Measurements from ENCODE around the gene IFI30. TPM values are rescaled to one million over a fixed set of nuclear protein-coding genes. Genes with fewer than 3 reads are reported as not detected.

Gene IFI30
- polyA plus RNA-seq, 1 donor, result 11.3 TPM

DNA sequence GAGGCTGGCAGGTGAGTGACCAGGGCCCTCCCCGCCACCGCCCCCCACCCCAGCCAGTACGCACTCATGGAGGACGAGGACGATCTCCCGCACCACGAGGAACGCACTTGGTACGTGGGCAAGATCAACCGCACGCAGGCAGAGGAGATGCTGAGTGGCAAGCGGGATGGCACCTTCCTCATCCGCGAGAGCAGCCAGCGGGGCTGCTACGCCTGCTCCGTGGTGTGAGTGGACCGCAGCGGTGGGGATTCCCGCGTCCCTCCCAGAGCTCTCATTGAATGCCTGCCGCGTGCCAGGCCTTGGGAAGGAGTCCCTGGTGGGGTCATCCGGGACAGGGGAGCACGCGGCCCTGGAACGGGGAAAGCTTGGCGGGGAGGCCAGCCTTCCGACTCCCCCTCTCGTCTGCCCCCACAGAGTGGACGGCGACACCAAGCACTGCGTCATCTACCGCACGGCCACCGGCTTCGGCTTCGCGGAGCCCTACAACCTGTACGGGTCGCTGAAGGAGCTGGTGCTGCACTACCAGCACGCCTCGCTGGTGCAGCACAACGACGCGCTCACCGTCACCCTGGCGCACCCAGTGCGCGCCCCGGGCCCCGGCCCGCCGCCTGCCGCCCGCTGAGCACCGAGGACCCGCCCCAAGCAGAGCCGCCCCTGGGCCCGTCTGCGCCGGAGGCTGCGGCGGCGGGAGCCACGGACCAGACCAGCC, 4.8 kb upstream of the IFI30 start:
- no peak for DNase-seq

GRCh38 chr19:18170714-18171255, 2.8 kb upstream of the IFI30 start:
- no peak for DNase-seq

GRCh38 chr19:18171605-18172327, 1.8 kb upstream of the IFI30 start:
- no peak for DNase-seq

GRCh38 chr19:18172331-18173053, 1.1 kb upstream of the IFI30 start:
- DNase-seq, result no peak

- no peak for DNase-seq
Measured at GRCh38 chr19:18173054-18173571, 500 bp upstream of the IFI30 start.

DNA sequence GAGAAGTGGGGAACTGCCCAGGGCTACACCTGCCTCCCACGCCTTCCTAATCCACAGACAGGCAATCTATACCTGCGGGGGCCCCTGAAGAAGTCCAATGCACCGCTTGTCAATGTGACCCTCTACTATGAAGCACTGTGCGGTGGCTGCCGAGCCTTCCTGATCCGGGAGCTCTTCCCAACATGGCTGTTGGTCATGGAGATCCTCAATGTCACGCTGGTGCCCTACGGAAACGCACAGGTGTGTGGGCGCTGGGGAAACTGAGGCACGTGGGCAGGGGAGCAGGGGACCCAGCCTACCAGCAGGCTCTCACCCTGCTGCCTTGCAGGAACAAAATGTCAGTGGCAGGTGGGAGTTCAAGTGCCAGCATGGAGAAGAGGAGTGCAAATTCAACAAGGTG, 1.4 kb downstream of the IFI30 start:
- DNase-seq, result no peak

DNA sequence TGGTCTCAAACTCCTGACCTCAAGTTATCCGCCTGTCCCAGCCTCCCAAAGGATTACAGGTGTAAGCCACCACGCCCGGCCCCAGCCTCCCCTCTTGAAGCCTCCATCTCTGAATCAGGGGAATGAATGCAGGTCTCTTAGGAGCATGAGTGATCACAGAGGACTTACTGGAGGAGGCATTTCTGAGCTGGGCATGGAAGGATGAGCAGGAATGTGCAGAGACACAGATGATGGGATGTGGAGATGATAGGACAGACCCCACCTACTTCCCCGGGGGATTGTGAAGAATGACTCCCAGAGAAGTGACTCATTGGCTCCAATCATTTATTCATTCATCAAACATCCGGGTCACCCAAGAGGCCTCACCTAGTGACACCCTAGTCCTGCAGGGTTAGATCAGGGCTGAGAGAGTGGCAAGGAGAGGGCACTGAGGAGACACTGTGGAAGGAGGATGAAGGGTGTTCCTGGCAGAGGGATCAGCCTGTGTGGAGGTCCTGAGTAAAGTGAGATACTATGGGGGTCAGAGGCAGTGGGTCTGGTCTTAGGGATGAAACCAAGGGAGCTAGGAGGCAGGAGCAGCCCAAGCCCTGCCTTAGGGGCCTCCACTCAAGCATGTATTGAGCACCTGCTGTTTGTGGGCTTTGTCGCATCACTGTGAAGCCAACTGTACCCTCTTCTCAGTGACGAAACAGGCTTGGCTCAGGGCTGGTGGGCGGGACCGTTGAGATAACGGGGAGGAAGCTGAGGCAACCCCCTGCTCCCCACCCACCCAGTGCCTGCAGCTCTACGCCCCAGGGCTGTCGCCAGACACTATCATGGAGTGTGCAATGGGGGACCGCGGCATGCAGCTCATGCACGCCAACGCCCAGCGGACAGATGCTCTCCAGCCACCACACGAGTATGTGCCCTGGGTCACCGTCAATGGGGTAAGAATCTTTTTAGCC, 3.0 kb downstream of the IFI30 start:
- no peak for DNase-seq

GRCh38 chr19:18179957-18180356, 6.3 kb downstream of the IFI30 start:
- DNase-seq, result no peak

DNA sequence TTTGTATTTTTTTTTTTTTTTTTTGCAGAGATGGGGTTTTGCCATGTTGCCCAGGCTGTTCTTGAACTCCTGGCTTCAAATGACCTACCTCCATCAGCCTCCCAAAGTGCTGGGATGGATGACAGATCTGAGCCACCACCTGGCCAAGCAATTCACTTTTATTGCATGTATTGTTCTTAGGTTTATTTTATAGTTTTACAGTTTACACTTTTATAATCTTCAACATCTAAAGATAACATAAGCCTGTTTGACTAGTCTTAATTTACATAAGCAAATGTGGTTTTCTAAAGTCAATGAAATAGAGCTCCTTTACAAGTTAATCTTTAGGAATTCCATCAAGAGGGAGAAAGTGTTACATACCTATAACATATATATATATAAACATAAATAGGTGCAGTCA, 9.9 kb downstream of the IFI30 start:
- no peak for DNase-seq

DNA sequence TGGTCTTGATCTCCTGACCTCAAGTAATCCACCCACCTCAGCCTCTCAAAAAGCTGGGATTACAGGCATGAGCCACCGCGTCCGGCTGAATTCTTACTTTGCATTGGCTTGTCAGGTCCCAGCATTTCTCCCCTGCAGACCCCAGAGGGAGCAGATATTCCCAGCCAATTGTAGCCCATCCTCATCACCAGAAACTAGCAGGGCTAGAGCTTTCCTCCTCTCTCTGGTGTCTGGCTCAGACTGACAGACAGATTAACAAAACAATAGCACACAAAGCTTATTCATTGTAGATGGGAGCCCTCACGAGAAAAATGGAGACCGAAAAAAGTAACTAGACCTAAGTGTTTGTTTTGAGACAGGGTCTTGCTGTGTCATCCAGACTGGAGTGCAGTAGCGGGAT, 11.9 kb downstream of the IFI30 start:
- DNase-seq, result no peak

DNA sequence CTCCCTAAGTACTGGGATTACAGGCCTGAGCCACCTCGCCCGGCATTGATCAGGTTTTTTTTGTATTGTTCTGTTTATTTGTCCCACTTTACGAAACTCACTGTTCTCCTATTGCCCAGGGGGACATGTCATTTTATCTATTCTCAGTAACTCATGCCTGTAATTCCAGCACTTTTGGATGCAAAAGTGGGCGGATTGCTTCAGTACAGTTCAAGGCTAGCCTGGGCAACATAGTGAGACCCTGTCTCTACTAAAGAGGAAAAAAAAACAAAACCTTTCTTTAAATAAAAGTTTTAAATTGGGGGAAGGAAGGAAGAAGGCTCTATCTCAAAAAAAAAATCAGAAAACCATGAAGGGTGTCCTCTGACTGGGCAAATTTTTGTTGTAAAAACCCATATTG, 16.7 kb downstream of the IFI30 start:
- no peak for DNase-seq

DNA sequence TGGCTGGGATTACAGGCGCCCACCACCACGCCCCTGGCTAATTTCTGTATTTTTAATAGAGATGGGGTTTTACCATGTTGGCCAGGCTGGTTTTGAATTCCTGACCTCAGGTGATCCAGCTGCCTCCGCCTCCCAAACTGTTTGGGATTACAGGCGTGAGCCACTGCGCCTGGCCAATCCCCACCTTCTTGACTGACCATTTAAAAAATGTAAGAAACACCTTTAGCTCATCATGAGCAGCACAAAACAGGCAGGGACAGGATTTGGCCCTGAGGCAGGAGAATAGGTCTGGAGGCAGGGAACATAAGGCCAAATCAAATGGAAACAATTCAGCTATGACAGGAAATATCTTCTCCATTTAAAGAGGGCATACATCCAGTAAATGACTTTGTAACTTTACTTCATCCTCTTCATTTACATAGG, 18.0 kb downstream of the IFI30 start:
- no peak for DNase-seq

DNA sequence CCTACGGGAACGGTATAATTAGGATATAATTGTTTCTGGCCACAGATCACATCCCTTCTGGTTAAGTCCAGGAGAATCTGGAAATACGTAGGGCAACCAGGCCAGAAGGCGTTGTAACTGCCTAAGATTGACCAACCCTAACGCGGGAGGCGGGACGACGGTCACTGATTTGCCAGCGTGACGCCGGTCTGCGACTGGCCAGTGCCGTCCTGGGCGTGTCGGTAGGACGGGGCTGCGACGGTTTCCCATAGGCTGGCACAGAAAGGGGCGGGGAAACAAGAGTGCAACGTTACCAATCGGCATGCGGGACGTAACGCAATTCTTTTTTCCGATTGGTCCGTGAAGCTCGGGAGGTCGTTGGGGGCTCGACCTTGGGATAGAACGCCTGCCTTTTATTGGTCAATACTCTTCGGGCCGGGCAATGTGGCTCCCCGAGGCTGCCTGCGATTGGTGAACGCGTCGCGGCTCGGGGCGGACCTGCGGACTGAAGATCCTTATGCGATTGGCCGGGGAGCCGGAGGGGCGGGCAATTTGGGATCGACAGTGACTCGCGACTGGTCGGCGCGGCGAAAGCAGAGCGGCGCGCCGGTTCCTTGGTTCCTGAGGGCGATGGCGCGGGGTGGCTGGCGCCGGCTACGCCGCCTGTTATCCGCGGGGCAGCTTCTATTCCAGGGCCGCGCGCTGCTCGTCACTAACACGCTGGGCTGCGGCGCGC, 19.2 kb downstream of the IFI30 start, which contains the start of gene MPV17L2:
MPV17L2 (plus strand) TSS at position 546 of the 715 bp plus-strand sequence; CDS start at position 610, 64 bp downstream.
- DNase-seq, result peak; percentile 100

DNA sequence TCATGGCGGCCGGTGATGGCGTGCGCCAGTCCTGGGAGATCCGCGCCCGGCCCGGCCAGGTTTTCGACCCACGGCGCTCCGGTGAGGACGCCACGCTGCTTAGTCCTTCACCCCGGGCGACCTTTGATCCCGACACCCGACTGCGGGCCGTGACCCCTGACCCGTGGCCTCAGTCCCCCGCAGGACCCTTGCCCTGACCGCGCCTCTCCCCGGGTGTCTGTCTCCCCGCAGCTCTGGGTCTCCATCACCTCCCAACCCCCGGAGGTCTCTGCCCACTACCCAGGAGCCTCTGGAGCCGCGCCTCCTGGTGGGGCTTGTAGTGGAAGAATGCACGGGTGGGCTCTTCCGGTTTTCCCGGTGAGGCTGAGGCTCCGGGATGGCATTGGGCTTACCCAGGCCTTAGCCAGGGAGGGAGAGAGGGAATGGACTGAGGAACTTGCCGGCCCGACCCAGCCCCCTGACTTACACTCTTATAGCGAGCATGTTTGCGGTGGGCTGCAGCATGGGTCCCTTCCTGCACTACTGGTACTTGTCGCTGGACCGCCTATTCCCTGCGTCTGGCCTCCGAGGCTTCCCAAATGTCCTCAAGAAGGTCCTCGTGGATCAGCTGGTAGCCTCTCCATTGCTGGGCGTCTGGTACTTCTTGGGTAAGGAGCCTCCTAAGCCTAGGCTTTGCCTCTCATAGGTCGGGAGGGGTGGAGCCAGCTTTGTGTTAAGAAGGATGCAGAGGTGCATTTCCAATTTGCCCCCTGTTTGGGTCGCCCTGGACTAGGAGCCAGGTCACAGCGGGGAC, 20.0 kb downstream of the IFI30 start:
- no peak for DNase-seq

GRCh38 chr19:18194181-18194530, 20.5 kb downstream of the IFI30 start:
- DNase-seq, result no peak

GRCh38 chr19:18194554-18195238, 21.1 kb downstream of the IFI30 start:
- no peak for DNase-seq

GRCh38 chr19:18196511-18196845, 22.9 kb downstream of the IFI30 start:
- DNase-seq, result no peak

DNA sequence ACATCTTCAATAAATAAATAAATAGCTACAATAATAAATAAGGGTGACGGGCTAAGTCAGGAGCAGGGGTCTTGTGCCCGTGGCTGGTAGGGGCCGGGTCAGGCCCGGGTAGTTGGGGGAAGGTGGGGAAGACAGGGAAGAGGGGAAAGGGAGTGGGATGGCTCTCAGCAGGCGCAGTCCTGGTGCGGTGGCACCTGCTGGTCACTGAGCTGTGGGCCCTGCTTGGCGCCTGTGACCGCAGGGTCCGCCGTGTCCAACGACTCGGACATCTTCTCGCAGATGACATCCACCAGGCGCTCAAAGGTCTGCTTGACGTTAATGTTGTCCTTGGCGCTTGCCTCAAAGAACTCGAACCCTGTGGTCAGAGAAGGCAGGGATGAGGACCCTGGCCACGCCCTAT, 23.7 kb downstream of the IFI30 start:
- no peak for DNase-seq

- no peak for DNase-seq
Measured at GRCh38 chr19:18197941-18198340, 24.3 kb downstream of the IFI30 start.

Data from left kidney (tissue), 2 donors.